HepG2 (cell line): ENCODE measurements around the gene GDF7. TPM values are rescaled to one million over a fixed set of nuclear protein-coding genes. Genes with fewer than 3 reads are reported as not detected.
A peak's percentile ranks its signal among the peaks of the same experiment; 100 is the strongest.

Source experiments
- ARHGAP35 ChIP-seq: sonication (generic); formaldehyde crosslinking; IDR thresholded peaks from 2 replicates; pipeline ENCODE4 v1.9.0; 2022; ENCODE audit warnings: mild to moderate bottlenecking, inconsistent platforms, moderate library complexity, missing genetic modification reagents, borderline replicate concordance
- ASH2L ChIP-seq: fragments of 300-600, 200-600 bp; sonication (generic); IDR thresholded peaks from 2 replicates; pipeline ENCODE4 v1.7.0; 2017; ENCODE audit warnings: low read depth, mild to moderate bottlenecking, moderate library complexity, mixed read lengths, low read length; ENCODE audit not compliant: insufficient read length
- ATF7 ChIP-seq, 2 experiments: fragments of 450-650 bp in 1 of 2; sonication (generic) in 1 of 2; formaldehyde crosslinking in 1 of 2; IDR thresholded peaks; 2 replicates each; pipeline versions ENCODE4 v1.4.0 to v1.6.1; 2016 to 2020; ENCODE audit warnings: antibody characterized with exemption in 1 of 2, mild to moderate bottlenecking in 1 of 2, missing genetic modification reagents in 1 of 2
- CC2D1A ChIP-seq: sonication (generic); formaldehyde crosslinking; IDR thresholded peaks from 2 replicates; pipeline ENCODE4 v1.8.1; 2023; ENCODE audit warnings: mild to moderate bottlenecking, missing genetic modification reagents
- CREB3 ChIP-seq: sonication (generic); formaldehyde crosslinking; IDR thresholded peaks from 2 replicates; pipeline ENCODE4 v1.5.0; 2020; ENCODE audit warnings: missing genetic modification reagents
- DNMT3B ChIP-seq: conservative IDR thresholded peaks from 2 replicates; pipeline ENCODE4 v1.6.1; 2016; ENCODE audit warnings: missing biosample characterization, control low read depth
- ETV5 ChIP-seq: IDR thresholded peaks from 2 replicates; pipeline ENCODE4 v1.6.1; 2018; ENCODE audit warnings: missing biosample characterization, missing genetic modification reagents, inconsistent platforms, borderline replicate concordance
- FOXA3 ChIP-seq: IDR thresholded peaks from 2 replicates; pipeline ENCODE4 v1.6.1; 2016; ENCODE audit warnings: missing genetic modification reagents, missing compliant biosample characterization
- GLMP ChIP-seq: sonication (generic); formaldehyde crosslinking; IDR thresholded peaks from 2 replicates; pipeline ENCODE4 v1.9.0; 2021; ENCODE audit warnings: missing genetic modification reagents, mild to moderate bottlenecking, borderline replicate concordance
- HCFC1 ChIP-seq: fragments of 150-350 bp; IDR thresholded peaks from 2 replicates; pipeline ENCODE4 v1.6.1; 2014; ENCODE audit warnings: low read depth, low read length
- IKZF1 ChIP-seq: fragments of 450-650 bp; IDR thresholded peaks from 2 replicates; pipeline ENCODE4 v1.7.1; 2016
- KDM3A ChIP-seq: IDR thresholded peaks from 2 replicates; pipeline ENCODE4 v1.6.1; 2018; ENCODE audit warnings: low read depth, missing compliant biosample characterization
- KDM4B ChIP-seq: sonication (generic); formaldehyde crosslinking; IDR thresholded peaks from 2 replicates; pipeline ENCODE4 v1.4.0; 2020; ENCODE audit warnings: missing genetic modification reagents
- MEF2D ChIP-seq: sonication (generic); formaldehyde crosslinking; IDR thresholded peaks from 2 replicates; pipeline ENCODE4 v1.5.1; 2020; ENCODE audit warnings: mild to moderate bottlenecking, missing genetic modification reagents
- PAF1 ChIP-seq: IDR thresholded peaks from 2 replicates; pipeline ENCODE4 v1.6.1; 2016; ENCODE audit warnings: missing genetic modification reagents, missing compliant biosample characterization
- PHB2 ChIP-seq: fragments of 450-650 bp; IDR thresholded peaks from 2 replicates; pipeline ENCODE4 v1.6.1; 2018; ENCODE audit not compliant: partially characterized antibody
- POLR2AphosphoS2 ChIP-seq: IDR thresholded peaks from 2 replicates; pipeline ENCODE4 v1.6.1; 2011; ENCODE audit warnings: low read depth, low read length, improper control_type of control experiment
- RNF2 ChIP-seq: fragments of 450-650 bp; conservative IDR thresholded peaks from 2 replicates; pipeline ENCODE4 v1.6.1; 2016; ENCODE audit warnings: low read depth
- SIX1 ChIP-seq: sonication (generic); formaldehyde crosslinking; IDR thresholded peaks from 2 replicates; pipeline ENCODE4 v1.4.0; 2020; ENCODE audit warnings: missing genetic modification reagents, borderline replicate concordance
- THRA ChIP-seq: sonication (generic); formaldehyde crosslinking; IDR thresholded peaks from 2 replicates; pipeline ENCODE4 v1.4.0; 2020; ENCODE audit warnings: missing genetic modification reagents, borderline replicate concordance
- XBP1 ChIP-seq: sonication (generic); formaldehyde crosslinking; IDR thresholded peaks from 2 replicates; pipeline ENCODE4 v1.5.0; 2020; ENCODE audit warnings: missing genetic modification reagents
- ZBTB38 ChIP-seq: sonication (generic); formaldehyde crosslinking; IDR thresholded peaks from 2 replicates; pipeline ENCODE4 v1.5.1; 2020; ENCODE audit warnings: mild to moderate bottlenecking, missing genetic modification reagents
- ZNF138 ChIP-seq: sonication (generic); formaldehyde crosslinking; IDR thresholded peaks from 2 replicates; pipeline ENCODE4 v1.5.0; 2020; ENCODE audit warnings: mild to moderate bottlenecking, low read depth, missing genetic modification reagents
- ZNF276 ChIP-seq: sonication (generic); formaldehyde crosslinking; IDR thresholded peaks from 2 replicates; pipeline ENCODE4 v1.4.0; 2020; ENCODE audit warnings: mild to moderate bottlenecking, low read depth, missing genetic modification reagents
- ZNF766 ChIP-seq: sonication (generic); formaldehyde crosslinking; IDR thresholded peaks from 2 replicates; pipeline ENCODE4 v1.5.0; 2020; ENCODE audit warnings: missing genetic modification reagents, borderline replicate concordance
- polyA plus RNA-seq, 8 experiments: library from polyadenylated mRNA; depleted of rRNA in 3 of 8; stranded (reverse) in 7 of 8; unstranded in 1 of 8; fragments of >200 nt; fragmentation: Illumina TruSeq in 4 of 8; extraction: Trizol in 4 of 8; gene quantifications; 2 replicates each; pipeline versions ENCODE4 v1.2.1 to v1.2.3, GENCODE V29; 2011 to 2016; ENCODE audit warnings: low read depth in 4 of 8, missing spikeins in 1 of 8, mixed read lengths in 1 of 8; ENCODE audit not compliant: insufficient read depth in 1 of 8
- total RNA-seq, 5 experiments: library from RNA; depleted of rRNA; stranded (reverse); fragments of >200 nt; fragmentation: Illumina TruSeq; extraction: Trizol; gene quantifications; 2 replicates each; pipeline ENCODE4 v1.2.3, GENCODE V29; 2016; ENCODE audit warnings: low read depth in 1 of 5
- TF ChIP-seq, protein P1 (sequence below): fragments of 450-650 bp; IDR thresholded peaks from 2 replicates; pipeline ENCODE4 v1.6.1; 2016

The GDF7 gene
- total and polyA plus RNA-seq, 2 of the 13 experiments (the other 11 are each of a cell fraction or from before 2014, with no cell fraction given) = 1.6 to 15.0 TPM

- no peak; the same call in 1 of the 2 replicates for TF ChIP-seq MEF2D (CRISPR knock-in tag)
- TF ChIP-seq KDM3A = no peak
- peak; percentile 86 for TF ChIP-seq SIX1
- TF ChIP-seq ETV5 (CRISPR knock-in tag) = peak; percentile 31; the same call in 1 of the 2 replicates
- TF ChIP-seq HCFC1 = no peak
- no peak for TF ChIP-seq DNMT3B (CRISPR knock-in tag)
- TF ChIP-seq, protein P1, sequence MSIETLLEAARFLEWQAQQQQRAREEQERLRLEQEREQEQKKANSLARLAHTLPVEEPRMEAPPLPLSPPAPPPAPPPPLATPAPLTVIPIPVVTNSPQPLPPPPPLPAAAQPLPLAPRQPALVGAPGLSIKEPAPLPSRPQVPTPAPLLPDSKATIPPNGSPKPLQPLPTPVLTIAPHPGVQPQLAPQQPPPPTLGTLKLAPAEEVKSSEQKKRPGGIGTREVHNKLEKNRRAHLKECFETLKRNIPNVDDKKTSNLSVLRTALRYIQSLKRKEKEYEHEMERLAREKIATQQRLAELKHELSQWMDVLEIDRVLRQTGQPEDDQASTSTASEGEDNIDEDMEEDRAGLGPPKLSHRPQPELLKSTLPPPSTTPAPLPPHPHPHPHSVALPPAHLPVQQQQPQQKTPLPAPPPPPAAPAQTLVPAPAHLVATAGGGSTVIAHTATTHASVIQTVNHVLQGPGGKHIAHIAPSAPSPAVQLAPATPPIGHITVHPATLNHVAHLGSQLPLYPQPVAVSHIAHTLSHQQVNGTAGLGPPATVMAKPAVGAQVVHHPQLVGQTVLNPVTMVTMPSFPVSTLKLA = no peak
- TF ChIP-seq PAF1 (CRISPR knock-in tag) = no peak
- TF ChIP-seq CREB3 = no peak
- TF ChIP-seq GLMP (CRISPR knock-in tag) = no peak
- TF ChIP-seq ZNF138 = no peak
- no peak for TF ChIP-seq PHB2
- TF ChIP-seq POLR2AphosphoS2 = no peak
- no peak for TF ChIP-seq CC2D1A (CRISPR knock-in tag)
- TF ChIP-seq ATF7 (IDR thresholded peaks at IDR 0.05) = no peak
- 0 out of 2 replicates have a peak, but pooled peaks have one; percentile 30 for TF ChIP-seq ATF7 (CRISPR knock-in tag; IDR thresholded peaks at IDR 0.05)
- TF ChIP-seq FOXA3 (CRISPR knock-in tag) = 0 out of 2 replicates have a peak, but pooled peaks have one; percentile 27
- peak; percentile 55; the same call in 1 of the 2 replicates for TF ChIP-seq ZBTB38 (CRISPR knock-in tag)
- peak; percentile 22 for TF ChIP-seq ASH2L
- TF ChIP-seq IKZF1 = no peak
- no peak for TF ChIP-seq RNF2
- TF ChIP-seq XBP1 = no peak
- TF ChIP-seq KDM4B (CRISPR knock-in tag) = no peak
- no peak for TF ChIP-seq ZNF766 (CRISPR knock-in tag)
- no peak for TF ChIP-seq ARHGAP35 (CRISPR knock-in tag)
- TF ChIP-seq THRA (CRISPR knock-in tag) = no peak; the same call in 1 of the 2 replicates
- no peak for TF ChIP-seq ZNF276 (CRISPR knock-in tag)
Observed at GRCh38 chr2:20684581-20685063, 17.7 kb downstream of the GDF7 start (continued).
